HuH-7.5 (cell line): ENCODE measurements around the gene ARHGAP19.
"Not testable (repeated sequence)": the region's sequence is repeated elsewhere in the genome, so short reads cannot be mapped to it uniquely, and the experiment has no call there.

Experiments
- DNase-seq: peaks from one replicate; pipeline ENCODE4 v3.0.0; 2011; ENCODE audit warnings: low spot score

ARHGAP19 gene

GRCh38 chr10:97321032-97321803, 28.8 kb upstream of the ARHGAP19 start:
- DNase-seq: no peak

GRCh38 chr10:97320480-97321031, 28.1 kb upstream of the ARHGAP19 start:
- DNase-seq: no peak

- DNase-seq: no peak
Measured at GRCh38 chr10:97319671-97320479, 27.4 kb upstream of the ARHGAP19 start.

- DNase-seq: no peak
Measured at GRCh38 chr10:97318772-97319651, 26.6 kb upstream of the ARHGAP19 start, which contains the start of gene FRAT1. FRAT1 (plus strand) TSS chr10:97319271; CDS start chr10:97319454, 183 bp downstream.

- no peak for DNase-seq
Measured at GRCh38 chr10:97314671-97315070, 22.2 kb upstream of the ARHGAP19 start.

GRCh38 chr10:97312897-97313296, 20.5 kb upstream of the ARHGAP19 start:
- no peak for DNase-seq

- DNase-seq: no peak
Measured at GRCh38 chr10:97311111-97311626, 18.7 kb upstream of the ARHGAP19 start.

- DNase-seq: no peak
Measured at GRCh38 chr10:97307866-97308780, 15.7 kb upstream of the ARHGAP19 start.

- no peak for DNase-seq
Measured at GRCh38 chr10:97307441-97307840, 15.0 kb upstream of the ARHGAP19 start.

- no peak for DNase-seq
Measured at GRCh38 chr10:97302088-97302791, 9.8 kb upstream of the ARHGAP19 start.

- no peak for DNase-seq
Measured at GRCh38 chr10:97300980-97301379, 8.5 kb upstream of the ARHGAP19 start.

- no peak for DNase-seq
Measured at GRCh38 chr10:97298223-97298571, 5.8 kb upstream of the ARHGAP19 start.

- DNase-seq: no peak
Measured at GRCh38 chr10:97297556-97298222, 5.3 kb upstream of the ARHGAP19 start.

- no peak for DNase-seq
Measured at GRCh38 chr10:97292862-97293198, 393 bp upstream of the ARHGAP19 start.

- DNase-seq: no peak
Measured at GRCh38 chr10:97291357-97292096, 910 bp downstream of the ARHGAP19 start.

- not testable (repeated sequence) for DNase-seq
Measured at GRCh38 chr10:97290576-97291356, 1.7 kb downstream of the ARHGAP19 start.

- DNase-seq: not testable (repeated sequence)
Measured at GRCh38 chr10:97290076-97290475, 2.4 kb downstream of the ARHGAP19 start.

GRCh38 chr10:97280783-97281182, 11.7 kb downstream of the ARHGAP19 start:
- DNase-seq: no peak
